Activated CD8-positive, alpha-beta T cell treated with anti-CD3 and anti-CD28 coated beads for 36 hours (primary cell): Measurements from ENCODE around the gene BEGAIN. TPM values are rescaled to one million over a fixed set of nuclear protein-coding genes. Genes with fewer than 3 reads are reported as not detected.

Source experiments
- ATAC-seq: fragments of 200-7000 bp; cut with Tn5 transposase; one replicate; pipeline ENCODE4 v1.10.0; 2021; ENCODE audit warnings: mild to moderate bottlenecking, moderate library complexity
- CTCF ChIA-PET: fragments of 350-600 bp; sonication (Branson Sonifier 250); formaldehyde crosslinking; loops from one replicate; lab custom pipeline; 2021; ENCODE audit warnings: antibody characterized with exemption; lab: Charles Lee
- POLR2A ChIA-PET: fragments of 350-600 bp; sonication (Branson Sonifier 250); formaldehyde crosslinking; loops from one replicate; lab custom pipeline; 2021; ENCODE audit warnings: antibody characterized with exemption; lab: Charles Lee
- DNase-seq: peaks from one replicate; pipeline ENCODE4 v3.0.0-alpha.2; 2020
- H3K27ac Mint-ChIP-seq: one replicate; pipeline ENCODE4 v1.8.0; 2021; ENCODE audit warnings: mild to moderate bottlenecking, mixed read lengths
- H3K27me3 Mint-ChIP-seq: one replicate; pipeline ENCODE4 v1.8.0; 2021; ENCODE audit warnings: mixed read lengths
- H3K36me3 Mint-ChIP-seq: one replicate; pipeline ENCODE4 v1.8.0; 2021; ENCODE audit warnings: low read depth, mixed read lengths
- H3K4me1 Mint-ChIP-seq: one replicate; pipeline ENCODE4 v1.8.0; 2021; ENCODE audit warnings: low read depth, mixed read lengths
- H3K4me3 Mint-ChIP-seq: one replicate; pipeline ENCODE4 v1.8.0; 2021; ENCODE audit warnings: mild to moderate bottlenecking, moderate library complexity, mixed read lengths
- H3K9me3 Mint-ChIP-seq: one replicate; pipeline ENCODE4 v1.8.0; 2021; ENCODE audit warnings: mixed read lengths
- CTCF ChIP-seq: fragments of 200-600 bp; IDR thresholded peaks from one replicate; pipeline ENCODE4 v1.8.0; 2022; ENCODE audit warnings: antibody characterized with exemption, mild to moderate bottlenecking
- intact Hi-C: fragments of 100-400 bp; cut with micrococcal nuclease; formaldehyde crosslinking; loops from one replicate; pipeline ENCODE4 v1.10.0; 2022
- total RNA-seq, 2 experiments: library from RNA; stranded (reverse); gene quantifications; one replicate each; pipeline ENCODE4 v1.2.3, GENCODE V29; 2021

The BEGAIN gene
- total RNA-seq, 2 experiments from 2014 or later = 5.5 to 6.0 TPM

GRCh38 chr14:100594625-100594951 is 7.4 kb upstream of the BEGAIN start:
- Mint-ChIP-seq H3K9me3 (no peaks in the 10 kb centered on the region), H3K4me3 (no peak overlapping the region), H3K27ac (no peak overlapping the region), H3K4me1 (no peaks in the 10 kb centered on the region), H3K27me3 (peaks cover 7% of the 10 kb centered on the region), H3K36me3 (no peaks in the 10 kb centered on the region)
- ChIA-PET POLR2A (no interaction called here), CTCF (interaction anchor here (2.1 kb wide), 1 partner anchor 51 kb away, joined by 7 read pairs; no protein-coding TSS in a partner anchor)
- intact Hi-C loops = no loop called here
- TF ChIP-seq CTCF = no peak
- ATAC-seq (no peak), DNase-seq (no peak)

- peaks cover 5% of the 10 kb centered on the region for H3K27me3 Mint-ChIP-seq
- POLR2A ChIA-PET = no interaction called here
- H3K4me3 Mint-ChIP-seq = no peak overlapping the region
- no peak overlapping the region for H3K27ac Mint-ChIP-seq
- no peak for DNase-seq
- H3K9me3 Mint-ChIP-seq = no peaks in the 10 kb centered on the region
- H3K36me3 Mint-ChIP-seq = no peaks in the 10 kb centered on the region
- no peaks in the 10 kb centered on the region for H3K4me1 Mint-ChIP-seq
- TF ChIP-seq CTCF = no peak
- intact Hi-C loops = no loop called here
- no peak for ATAC-seq
- CTCF ChIA-PET = interaction anchor here (2.1 kb wide), 1 partner anchor 52 kb away, joined by 7 read pairs; no protein-coding TSS in a partner anchor
Observed at GRCh38 chr14:100593751-100594624, 6.8 kb upstream of the BEGAIN start.

GRCh38 chr14:100592972-100593371 is 5.8 kb upstream of the BEGAIN start:
- no peak overlapping the region for H3K27ac Mint-ChIP-seq
- ChIA-PET CTCF (no interaction called here), POLR2A (interaction anchor here (0.6 kb wide), 1 partner anchor 1083 kb away, joined by 3 read pairs; no protein-coding TSS in a partner anchor)
- intact Hi-C loops = no loop called here
- H3K27me3 Mint-ChIP-seq = peaks cover 9% of the 10 kb centered on the region
- H3K9me3 Mint-ChIP-seq = no peaks in the 10 kb centered on the region
- ATAC-seq (no peak), DNase-seq (no peak)
- no peak for TF ChIP-seq CTCF
- no peak overlapping the region for H3K4me3 Mint-ChIP-seq
- no peaks in the 10 kb centered on the region for H3K36me3 Mint-ChIP-seq
- H3K4me1 Mint-ChIP-seq = no peaks in the 10 kb centered on the region

- no peak overlapping the region for H3K4me3 Mint-ChIP-seq
- no peaks in the 10 kb centered on the region for H3K36me3 Mint-ChIP-seq
- POLR2A ChIA-PET = no interaction called here
- CTCF ChIA-PET = no interaction called here
- TF ChIP-seq CTCF = no peak
- intact Hi-C loops = no loop called here
- no peak overlapping the region for H3K27ac Mint-ChIP-seq
- peaks cover 13% of the 10 kb centered on the region for H3K27me3 Mint-ChIP-seq
- no peak for DNase-seq
- no peaks in the 10 kb centered on the region for H3K4me1 Mint-ChIP-seq
- no peak for ATAC-seq
- H3K9me3 Mint-ChIP-seq = no peaks in the 10 kb centered on the region
Observed at GRCh38 chr14:100592461-100592891, 5.3 kb upstream of the BEGAIN start.
